SK-N-SH treated with all-trans-retinoic acid at 6 μM for 48 hours (cell line): ENCODE measurements around the gene KCTD1.

ENCODE experiments used
- BACH2 ChIP-seq: fragments of 250-450 bp; sonication (Bioruptor Pico); IDR thresholded peaks from 2 replicates; pipeline ENCODE4 v1.9.0; 2021; ENCODE audit warnings: mild to moderate bottlenecking, borderline replicate concordance
- CSDC2 ChIP-seq: fragments of 250-450 bp; sonication (Bioruptor Pico); IDR thresholded peaks from 2 replicates; pipeline ENCODE4 v1.5.0; 2020; ENCODE audit warnings: mild to moderate bottlenecking, moderate library complexity
- GLIS3 ChIP-seq: fragments of 250-450 bp; sonication (Bioruptor Pico); IDR thresholded peaks from 2 replicates; pipeline ENCODE4 v1.5.0; 2020; ENCODE audit warnings: mild to moderate bottlenecking, moderate library complexity
- PPARA ChIP-seq: fragments of 250-450 bp; sonication (Bioruptor Pico); IDR thresholded peaks from 2 replicates; pipeline ENCODE4 v1.5.0; 2020; ENCODE audit warnings: mild to moderate bottlenecking, borderline replicate concordance
- SNAI2 ChIP-seq: fragments of 250-450 bp; sonication (Bioruptor Pico); IDR thresholded peaks from 2 replicates; pipeline ENCODE4 v1.5.0; 2020; ENCODE audit warnings: mild to moderate bottlenecking, moderate library complexity
- ZC3H10 ChIP-seq: fragments of 250-450 bp; sonication (Bioruptor Pico); IDR thresholded peaks from 2 replicates; pipeline ENCODE4 v1.5.1; 2021; ENCODE audit warnings: mild to moderate bottlenecking, moderate library complexity
- ZFP30 ChIP-seq: fragments of 450-650 bp; formaldehyde crosslinking; IDR thresholded peaks from 2 replicates; pipeline ENCODE4 v1.5.0; 2022; ENCODE audit warnings: mild to moderate bottlenecking, moderate library complexity
- TF ChIP-seq, protein P1 (sequence below): fragments of 250-450 bp; sonication (Bioruptor Pico); IDR thresholded peaks from 2 replicates; pipeline ENCODE4 v1.5.1; 2020; ENCODE audit warnings: low read depth, mild to moderate bottlenecking, moderate library complexity
- TF ChIP-seq, protein P2 (sequence below): fragments of 250-450 bp; sonication (Bioruptor Pico); IDR thresholded peaks from 2 replicates; pipeline ENCODE4 v1.8.0; 2020; ENCODE audit warnings: mild to moderate bottlenecking, moderate library complexity, borderline replicate concordance

DNA sequence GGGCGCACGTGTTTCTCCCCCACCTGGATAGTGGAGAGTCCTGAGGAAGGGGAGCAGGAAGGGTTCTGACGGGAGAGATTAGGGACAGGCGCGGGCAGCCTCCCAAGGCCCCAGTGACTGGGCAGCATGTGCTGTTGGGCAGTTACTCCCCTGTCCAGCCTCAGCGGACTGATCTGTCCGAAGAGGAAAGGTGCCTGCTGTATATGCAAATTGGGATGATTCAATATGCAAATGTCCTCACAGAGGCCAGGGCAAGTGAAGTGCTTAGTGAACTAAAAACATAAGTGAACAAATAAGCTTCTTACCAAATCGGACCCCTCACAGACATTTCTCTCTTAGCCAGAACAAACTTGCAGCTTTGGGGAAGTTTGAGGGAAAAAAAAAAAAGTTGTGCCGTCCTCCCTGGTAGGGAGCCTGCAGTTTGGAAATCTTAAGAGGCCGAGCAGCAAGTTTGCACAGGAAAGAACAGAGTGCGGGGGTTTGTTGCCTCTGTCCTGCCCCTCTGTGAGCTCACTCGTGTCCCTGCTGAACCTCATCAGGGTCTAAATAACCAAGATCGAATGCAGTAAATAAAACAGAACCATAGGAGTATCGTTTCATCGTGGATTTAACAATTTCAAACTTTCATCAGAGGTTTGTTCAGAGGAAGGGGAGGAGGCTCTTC is 141.4 kb downstream of the KCTD1 start:
- TF ChIP-seq, protein P1, sequence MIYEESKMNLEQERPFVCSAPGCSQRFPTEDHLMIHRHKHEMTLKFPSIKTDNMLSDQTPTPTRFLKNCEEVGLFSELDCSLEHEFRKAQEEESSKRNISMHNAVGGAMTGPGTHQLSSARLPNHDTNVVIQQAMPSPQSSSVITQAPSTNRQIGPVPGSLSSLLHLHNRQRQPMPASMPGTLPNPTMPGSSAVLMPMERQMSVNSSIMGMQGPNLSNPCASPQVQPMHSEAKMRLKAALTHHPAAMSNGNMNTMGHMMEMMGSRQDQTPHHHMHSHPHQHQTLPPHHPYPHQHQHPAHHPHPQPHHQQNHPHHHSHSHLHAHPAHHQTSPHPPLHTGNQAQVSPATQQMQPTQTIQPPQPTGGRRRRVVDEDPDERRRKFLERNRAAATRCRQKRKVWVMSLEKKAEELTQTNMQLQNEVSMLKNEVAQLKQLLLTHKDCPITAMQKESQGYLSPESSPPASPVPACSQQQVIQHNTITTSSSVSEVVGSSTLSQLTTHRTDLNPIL (CRISPR knock-in tag) = no peak
- TF ChIP-seq, protein P2, sequence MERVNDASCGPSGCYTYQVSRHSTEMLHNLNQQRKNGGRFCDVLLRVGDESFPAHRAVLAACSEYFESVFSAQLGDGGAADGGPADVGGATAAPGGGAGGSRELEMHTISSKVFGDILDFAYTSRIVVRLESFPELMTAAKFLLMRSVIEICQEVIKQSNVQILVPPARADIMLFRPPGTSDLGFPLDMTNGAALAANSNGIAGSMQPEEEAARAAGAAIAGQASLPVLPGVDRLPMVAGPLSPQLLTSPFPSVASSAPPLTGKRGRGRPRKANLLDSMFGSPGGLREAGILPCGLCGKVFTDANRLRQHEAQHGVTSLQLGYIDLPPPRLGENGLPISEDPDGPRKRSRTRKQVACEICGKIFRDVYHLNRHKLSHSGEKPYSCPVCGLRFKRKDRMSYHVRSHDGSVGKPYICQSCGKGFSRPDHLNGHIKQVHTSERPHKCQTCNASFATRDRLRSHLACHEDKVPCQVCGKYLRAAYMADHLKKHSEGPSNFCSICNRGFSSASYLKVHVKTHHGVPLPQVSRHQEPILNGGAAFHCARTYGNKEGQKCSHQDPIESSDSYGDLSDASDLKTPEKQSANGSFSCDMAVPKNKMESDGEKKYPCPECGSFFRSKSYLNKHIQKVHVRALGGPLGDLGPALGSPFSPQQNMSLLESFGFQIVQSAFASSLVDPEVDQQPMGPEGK (CRISPR knock-in tag) = no peak
- TF ChIP-seq ZFP30 (CRISPR knock-in tag) (no peak), BACH2 (CRISPR knock-in tag) (no peak), SNAI2 (CRISPR knock-in tag) (no peak), PPARA (CRISPR knock-in tag) (no peak), CSDC2 (CRISPR knock-in tag) (no peak), GLIS3 (CRISPR knock-in tag) (no peak), ZC3H10 (CRISPR knock-in tag) (no peak)
